ENCODE measurements around the gene B3GAT1. TPM values are rescaled to one million over a fixed set of nuclear protein-coding genes. Genes with fewer than 3 reads are reported as not detected.

The B3GAT1 gene
- total RNA-seq, 2 donors from 2014 or later, result 0.12 to 0.22 TPM

DNA sequence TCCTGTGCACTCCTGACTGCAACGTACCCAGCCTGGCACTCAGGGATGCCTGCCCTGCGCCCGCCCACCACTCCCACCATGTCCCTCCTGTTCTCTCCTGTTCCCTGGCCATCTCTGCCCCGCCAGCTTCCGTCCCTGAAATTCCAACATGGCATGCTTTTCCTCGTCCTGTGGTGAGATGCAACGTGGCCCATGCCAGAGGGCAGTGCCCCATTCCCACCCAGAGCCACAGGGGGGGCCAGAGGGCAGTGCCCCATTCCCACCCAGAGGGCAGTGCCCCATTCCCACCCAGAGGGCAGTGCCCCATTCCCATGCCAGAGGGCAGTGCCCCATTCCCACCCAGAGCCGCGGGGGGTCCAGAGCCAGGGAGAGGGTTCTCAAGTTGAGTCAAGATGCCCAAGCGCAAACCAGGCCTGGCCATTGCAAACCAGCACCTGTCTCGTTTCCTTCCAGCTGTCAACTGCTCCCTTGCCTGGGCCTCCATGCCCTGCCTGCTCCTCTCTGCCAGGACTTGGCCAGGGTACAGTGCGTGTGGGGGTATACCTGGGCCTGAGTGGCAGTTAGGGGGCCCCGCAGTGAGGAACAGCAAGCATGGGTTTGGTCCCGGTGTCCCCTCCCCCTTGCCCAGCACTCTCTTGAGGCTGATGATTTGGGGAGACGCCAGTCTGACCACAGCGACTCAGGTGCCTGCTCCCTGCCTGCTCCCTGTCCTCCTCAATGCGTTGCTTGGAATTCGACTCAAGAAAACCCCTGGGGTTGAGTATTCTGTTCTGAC is 14.6 kb downstream of the B3GAT1 start:
- intact Hi-C loops (cut with DNase I, micrococcal nuclease), result no loop called here
- ATAC-seq, result no peak
- DNase-seq, result no peak

- ATAC-seq, result no peak
- intact Hi-C loops (cut with DNase I, micrococcal nuclease), result no loop called here
- DNase-seq, result no peak
Observed at GRCh38 chr11:134395002-134395401, 17.0 kb downstream of the B3GAT1 start.

DNA sequence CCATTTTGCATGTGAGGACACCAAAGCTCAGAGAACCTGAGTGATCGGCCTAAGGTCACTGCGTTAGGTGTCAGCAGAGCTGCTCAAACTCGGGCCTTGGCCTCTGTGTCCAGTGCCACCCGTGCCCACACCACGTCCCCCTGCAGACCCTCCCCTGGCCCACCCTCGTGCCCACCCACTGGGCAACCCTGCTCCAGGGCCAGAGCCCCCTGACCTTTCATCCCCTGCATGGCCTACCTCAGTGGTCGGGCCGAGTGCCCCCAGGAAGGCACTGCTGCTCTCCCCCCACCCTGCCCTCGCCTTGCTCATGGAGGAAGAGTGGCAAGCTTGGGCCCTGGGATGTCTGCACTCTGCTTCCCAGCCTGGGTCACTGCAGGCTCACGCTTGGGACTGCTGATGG is 17.7 kb downstream of the B3GAT1 start:
- DNase-seq (no peak), ATAC-seq (no peak)
- intact Hi-C loops (cut with DNase I, micrococcal nuclease), result no loop called here

- ATAC-seq, result peak; percentile 97
- DNase-seq, result peak in 1 of 2 donors; percentile 42
- intact Hi-C loops (cut with DNase I, micrococcal nuclease), result no loop called here
Observed at GRCh38 chr11:134393638-134394037, 18.4 kb downstream of the B3GAT1 start.

- intact Hi-C loops (cut with DNase I, micrococcal nuclease), result no loop called here
- ATAC-seq, result no peak
Observed at GRCh38 chr11:134392953-134393615, 19.0 kb downstream of the B3GAT1 start.

GRCh38 chr11:134391656-134392055 is 20.4 kb downstream of the B3GAT1 start:
- DNase-seq (no peak), ATAC-seq (no peak)
- intact Hi-C loops (cut with DNase I, micrococcal nuclease), result no loop called here

More at GRCh38 chr11:134392953-134393615, 19.0 kb downstream of the B3GAT1 start:
- DNase-seq, result no peak

GRCh38 chr11:134390706-134391569 is 21.1 kb downstream of the B3GAT1 start:
- ATAC-seq, result no peak
- intact Hi-C loops (cut with DNase I, micrococcal nuclease), result no loop called here
- no peak for DNase-seq

DNA sequence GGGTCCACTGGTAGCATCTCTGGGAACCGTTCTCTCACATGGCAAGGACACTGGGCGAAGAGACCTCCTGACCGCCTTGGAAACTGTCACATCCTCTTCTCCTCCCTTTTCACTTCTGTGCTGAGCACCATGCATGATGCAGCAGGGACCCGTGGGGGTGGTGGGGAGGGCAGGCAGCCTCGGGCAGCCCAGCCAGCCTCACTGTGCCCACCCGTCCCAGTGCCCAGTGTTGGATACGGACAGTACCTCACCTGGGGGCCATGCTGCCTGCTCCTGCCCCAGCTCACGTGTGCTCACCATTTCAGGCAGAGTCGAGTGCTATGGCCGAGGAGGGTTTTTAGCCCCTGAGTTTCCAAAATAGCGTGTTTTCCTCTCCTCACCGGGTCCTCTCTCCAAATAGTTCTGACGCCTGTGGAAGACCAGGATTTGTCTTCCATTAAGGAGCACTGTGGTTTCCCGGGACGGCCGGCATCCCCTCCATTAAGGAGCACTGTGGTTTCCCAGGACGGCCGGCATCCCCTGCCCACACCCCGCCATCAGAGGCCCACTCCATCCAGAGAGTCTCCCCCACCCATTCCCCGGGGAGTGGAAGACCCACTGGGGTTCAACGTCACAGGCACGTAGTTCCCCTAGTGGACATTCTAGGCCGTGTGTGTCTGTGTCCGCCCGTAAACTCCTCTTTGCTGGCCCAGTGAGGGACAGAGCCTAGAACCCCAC is 22.4 kb downstream of the B3GAT1 start:
- intact Hi-C loops (cut with DNase I, micrococcal nuclease), result no loop called here
- no peak for DNase-seq
- ATAC-seq, result no peak

DNA sequence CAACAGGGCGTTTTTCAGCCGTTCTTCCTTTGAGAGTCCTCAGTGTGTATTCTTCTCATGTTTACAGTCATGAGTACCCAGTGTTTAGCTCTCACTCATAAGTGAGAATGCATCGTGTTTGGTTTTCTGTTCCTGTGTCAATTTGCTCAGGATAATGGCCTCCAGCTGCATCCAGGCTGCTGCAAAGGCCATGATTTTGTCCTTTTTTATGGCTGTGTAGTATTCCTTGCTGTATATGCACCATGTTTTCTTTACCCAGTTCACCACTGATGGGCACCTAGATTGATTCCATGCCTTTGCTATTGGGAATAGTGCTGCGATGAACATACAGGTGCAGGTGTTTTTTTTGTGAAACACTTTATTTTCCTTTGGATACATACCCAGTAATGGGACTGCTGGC is 23.5 kb downstream of the B3GAT1 start:
- DNase-seq (no peak), ATAC-seq (no peak)
- intact Hi-C loops (cut with DNase I, micrococcal nuclease), result no loop called here

DNA sequence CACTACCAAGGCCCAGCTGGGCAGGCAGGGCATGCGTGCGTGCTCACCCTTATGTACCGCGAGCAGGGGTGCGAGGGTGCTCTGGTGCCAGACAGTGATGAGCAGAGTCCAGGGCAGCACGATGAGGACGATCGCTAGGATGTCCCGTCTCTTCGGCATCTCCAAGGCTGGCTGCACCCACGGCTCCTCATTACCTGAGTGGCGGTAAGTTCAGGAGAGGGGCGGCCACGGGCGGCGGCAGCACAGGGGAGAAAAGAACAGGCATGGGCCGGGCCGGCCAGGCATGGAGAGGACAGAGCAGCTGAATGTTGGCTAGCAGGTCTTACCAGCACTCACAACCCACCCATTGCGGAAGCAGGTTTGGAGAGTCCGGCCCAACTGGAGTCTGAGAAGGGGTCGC is 24.5 kb downstream of the B3GAT1 start:
- no peak for ATAC-seq
- intact Hi-C loops (cut with DNase I, micrococcal nuclease), result no loop called here
- no peak for DNase-seq

- DNase-seq, result no peak
- no peak for ATAC-seq
- intact Hi-C loops (cut with DNase I, micrococcal nuclease), result no loop called here
Observed at GRCh38 chr11:134386945-134387344, 25.1 kb downstream of the B3GAT1 start.

DNA sequence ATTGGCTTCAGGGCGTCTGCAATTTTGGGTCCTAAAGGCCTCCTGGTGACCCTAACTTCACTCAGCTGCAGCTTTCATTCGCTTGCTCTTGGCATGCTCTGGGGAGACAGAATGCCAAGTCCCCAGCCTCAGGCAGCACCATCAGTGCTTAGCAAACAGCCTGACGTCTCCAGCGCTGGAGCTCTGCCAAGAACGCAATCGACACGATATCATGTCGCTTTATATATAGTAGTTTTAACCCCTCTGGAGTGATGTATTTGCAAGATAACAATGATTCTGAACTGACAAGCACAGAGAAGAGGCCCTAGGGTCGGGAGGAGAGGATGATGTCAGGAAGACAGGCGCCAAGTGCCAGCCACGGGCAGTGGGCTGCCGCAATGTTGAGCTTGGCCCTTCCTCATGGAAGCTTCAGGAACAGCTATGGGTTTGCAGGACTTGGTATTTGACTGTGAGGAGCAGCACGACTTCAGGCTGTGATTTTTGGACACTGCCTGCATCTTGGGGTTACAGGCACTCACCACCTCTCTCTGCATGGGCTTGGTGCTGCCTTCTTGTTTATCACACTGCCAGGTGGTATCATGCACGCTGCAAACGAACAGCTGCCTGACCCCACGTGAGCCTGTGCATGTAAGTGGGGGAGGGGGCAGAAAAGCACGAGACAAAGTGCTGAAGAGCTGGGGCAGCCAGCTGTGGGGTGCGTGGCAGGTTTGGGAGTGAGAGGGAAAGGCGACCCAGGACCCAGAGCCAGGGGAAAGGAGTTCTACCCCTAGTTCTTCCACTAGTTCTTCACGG is 26.1 kb downstream of the B3GAT1 start:
- ATAC-seq, result no peak
- no peak for DNase-seq
- intact Hi-C loops (cut with DNase I, micrococcal nuclease), result no loop called here

GRCh38 chr11:134385171-134385570 is 26.9 kb downstream of the B3GAT1 start:
- ATAC-seq, result no peak
- intact Hi-C loops (cut with DNase I, micrococcal nuclease), result no loop called here
- no peak for DNase-seq

DNA sequence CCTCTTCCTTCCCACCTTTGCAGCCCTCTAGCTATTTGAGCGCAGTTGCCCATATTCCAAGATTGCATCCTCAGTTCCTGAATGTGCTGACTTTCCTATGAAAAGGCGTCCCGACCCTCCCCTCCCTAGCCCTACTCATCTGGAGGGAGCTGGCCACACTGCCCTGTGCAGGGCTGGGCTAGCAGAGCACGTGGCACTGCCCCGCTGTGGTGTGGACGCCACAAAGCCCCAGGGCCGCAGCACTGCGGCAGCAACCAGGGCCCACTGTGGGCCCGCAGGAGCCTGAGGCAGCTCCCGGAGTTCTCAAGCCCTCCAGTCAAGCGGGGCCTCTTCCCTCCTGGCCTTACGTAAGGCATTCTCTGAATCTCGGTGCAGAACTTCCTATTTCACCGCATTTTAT is 27.6 kb downstream of the B3GAT1 start:
- ATAC-seq (no peak), DNase-seq (no peak)
- intact Hi-C loops (cut with DNase I, micrococcal nuclease), result no loop called here

GRCh38 chr11:134383576-134384221 is 28.3 kb downstream of the B3GAT1 start:
- intact Hi-C loops (cut with DNase I, micrococcal nuclease), result no loop called here
- no peak for DNase-seq
- no peak for ATAC-seq

DNA sequence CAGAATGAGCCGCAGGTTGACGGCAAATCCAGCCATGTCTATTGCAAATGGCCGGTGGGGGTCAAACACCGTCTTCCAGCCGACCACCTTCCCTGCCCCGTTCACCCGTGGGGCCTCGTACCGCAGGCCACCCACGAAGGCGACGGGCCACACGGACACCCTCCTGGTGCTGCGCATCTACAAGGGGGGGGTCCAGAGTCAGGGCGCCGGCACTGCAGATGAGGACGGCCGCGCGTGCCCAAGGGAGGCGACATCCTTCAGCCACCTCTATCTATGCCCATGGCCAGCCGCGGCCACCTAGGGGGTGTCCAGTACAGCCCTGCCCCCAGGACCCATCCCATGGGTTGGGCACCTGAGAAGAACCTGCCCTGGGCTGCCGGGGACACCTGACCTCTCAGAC is 29.2 kb downstream of the B3GAT1 start:
- intact Hi-C loops (cut with DNase I, micrococcal nuclease), result no loop called here
- ATAC-seq, result no peak
- no peak for DNase-seq

DNA sequence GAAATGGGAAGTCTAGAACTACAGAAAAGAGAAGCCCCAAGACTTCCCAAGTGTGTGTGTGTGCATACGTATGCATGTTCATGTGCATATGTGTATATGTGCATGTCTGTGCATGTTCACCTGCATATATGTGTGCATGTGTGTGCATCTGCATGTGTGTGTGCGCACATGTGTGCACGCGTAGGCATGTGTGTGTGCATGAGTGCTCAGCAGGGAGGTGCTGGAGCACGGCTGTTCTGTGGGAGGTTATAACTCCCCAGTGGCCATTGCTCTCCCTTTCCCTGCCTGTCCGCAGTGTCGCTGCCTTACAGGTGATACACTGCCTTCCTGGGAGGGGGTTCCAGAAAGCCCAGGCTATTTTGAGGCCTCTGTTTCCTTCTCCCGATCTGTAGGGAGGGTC is 29.8 kb downstream of the B3GAT1 start:
- no peak for ATAC-seq
- intact Hi-C loops (cut with DNase I, micrococcal nuclease), result no loop called here
- no peak for DNase-seq

GRCh38 chr11:134380785-134381184 is 31.3 kb downstream of the B3GAT1 start:
- ATAC-seq, result peak; percentile 68

More at GRCh38 chr11:134380785-134381184, 31.3 kb downstream of the B3GAT1 start:
- no peak for DNase-seq
- intact Hi-C loops (cut with DNase I, micrococcal nuclease), result no loop called here

Measured in left colon (tissue), 2 donors.